ENCODE measurements around the gene DNAH11.
"Not testable (repeated sequence)": the region's sequence is repeated elsewhere in the genome, so short reads cannot be mapped to it uniquely, and the experiment has no call there.

DNAH11 gene

GRCh38 chr7:21731977-21732376 lies 189.1 kb downstream of the DNAH11 start:
- no peak overlapping the region for H3K4me3 ChIP-seq (ENCODE audit: low read length)
- no peak overlapping the region for H3K27ac ChIP-seq (ENCODE audit: low read length)
- no peaks in the 10 kb centered on the region for H3K36me3 ChIP-seq (ENCODE audit: insufficient read depth, low read depth, low read length)

GRCh38 chr7:21732956-21733355 lies 190.1 kb downstream of the DNAH11 start:
- not testable (repeated sequence) for H3K4me3 ChIP-seq (ENCODE audit: low read length); H3K27me3 ChIP-seq (ENCODE audit: insufficient read depth, low read length); H3K4me1 ChIP-seq (ENCODE audit: insufficient read depth, low read length); H3K9ac ChIP-seq (ENCODE audit: low read depth, low read length); H3K9me3 ChIP-seq (ENCODE audit: insufficient read depth, low read depth, low read length); H3K36me3 ChIP-seq (ENCODE audit: insufficient read depth, low read depth, low read length); H3K27ac ChIP-seq (ENCODE audit: low read length)

More at GRCh38 chr7:21731977-21732376, 189.1 kb downstream of the DNAH11 start:
- Histone ChIP-seq H3K9ac (ENCODE audit: low read depth, low read length) (no peak overlapping the region), H3K27me3 (ENCODE audit: insufficient read depth, low read length) (no peaks in the 10 kb centered on the region), H3K4me1 (ENCODE audit: insufficient read depth, low read length) (no peaks in the 10 kb centered on the region), H3K9me3 (ENCODE audit: insufficient read depth, low read depth, low read length) (no peaks in the 10 kb centered on the region)

GRCh38 chr7:21733837-21734236 lies 191.0 kb downstream of the DNAH11 start:
- Histone ChIP-seq H3K4me1 (ENCODE audit: insufficient read depth, low read length) (no peaks in the 10 kb centered on the region), H3K9ac (ENCODE audit: low read depth, low read length) (no peak overlapping the region), H3K4me3 (ENCODE audit: low read length) (no peak overlapping the region), H3K36me3 (ENCODE audit: insufficient read depth, low read depth, low read length) (no peaks in the 10 kb centered on the region), H3K9me3 (ENCODE audit: insufficient read depth, low read depth, low read length) (no peaks in the 10 kb centered on the region), H3K27me3 (ENCODE audit: insufficient read depth, low read length) (no peaks in the 10 kb centered on the region), H3K27ac (ENCODE audit: low read length) (no peak overlapping the region)

GRCh38 chr7:21743493-21743892 lies 200.7 kb downstream of the DNAH11 start:
- H3K4me1 ChIP-seq (ENCODE audit: insufficient read depth, low read length) = no peaks in the 10 kb centered on the region
- H3K27me3 ChIP-seq (ENCODE audit: insufficient read depth, low read length) = no peaks in the 10 kb centered on the region
- H3K4me3 ChIP-seq (ENCODE audit: low read length) = no peak overlapping the region
- no peak overlapping the region for H3K9ac ChIP-seq (ENCODE audit: low read depth, low read length)
- H3K9me3 ChIP-seq (ENCODE audit: insufficient read depth, low read depth, low read length) = no peaks in the 10 kb centered on the region
- H3K27ac ChIP-seq (ENCODE audit: low read length) = no peak overlapping the region
- no peaks in the 10 kb centered on the region for H3K36me3 ChIP-seq (ENCODE audit: insufficient read depth, low read depth, low read length)

GRCh38 chr7:21746949-21747348 lies 204.1 kb downstream of the DNAH11 start:
- Histone ChIP-seq H3K27ac (ENCODE audit: low read length) (no peak overlapping the region), H3K27me3 (ENCODE audit: insufficient read depth, low read length) (no peaks in the 10 kb centered on the region), H3K9ac (ENCODE audit: low read depth, low read length) (no peak overlapping the region), H3K4me1 (ENCODE audit: insufficient read depth, low read length) (no peaks in the 10 kb centered on the region; the same call in 1 of the 2 replicates), H3K36me3 (ENCODE audit: insufficient read depth, low read depth, low read length) (no peaks in the 10 kb centered on the region), H3K9me3 (ENCODE audit: insufficient read depth, low read depth, low read length) (no peaks in the 10 kb centered on the region), H3K4me3 (ENCODE audit: low read length) (no peak overlapping the region)

- no peaks in the 10 kb centered on the region; the same call in 1 of the 2 replicates for H3K4me1 ChIP-seq (ENCODE audit: insufficient read depth, low read length)
Measured at GRCh38 chr7:21747806-21748205, 205.0 kb downstream of the DNAH11 start.

GRCh38 chr7:21749378-21749777 lies 206.5 kb downstream of the DNAH11 start:
- no peak overlapping the region for H3K9ac ChIP-seq (ENCODE audit: low read depth, low read length)
- no peaks in the 10 kb centered on the region; the same call in 1 of the 2 replicates for H3K4me1 ChIP-seq (ENCODE audit: insufficient read depth, low read length)
- H3K36me3 ChIP-seq (ENCODE audit: insufficient read depth, low read depth, low read length) = no peaks in the 10 kb centered on the region
- H3K4me3 ChIP-seq (ENCODE audit: low read length) = no peak overlapping the region
- no peak overlapping the region for H3K27ac ChIP-seq (ENCODE audit: low read length)
- no peaks in the 10 kb centered on the region for H3K27me3 ChIP-seq (ENCODE audit: insufficient read depth, low read length)
- H3K9me3 ChIP-seq (ENCODE audit: insufficient read depth, low read depth, low read length) = no peaks in the 10 kb centered on the region

More at GRCh38 chr7:21747806-21748205, 205.0 kb downstream of the DNAH11 start:
- Histone ChIP-seq H3K4me3 (ENCODE audit: low read length) (no peak overlapping the region), H3K36me3 (ENCODE audit: insufficient read depth, low read depth, low read length) (no peaks in the 10 kb centered on the region), H3K27ac (ENCODE audit: low read length) (no peak overlapping the region), H3K27me3 (ENCODE audit: insufficient read depth, low read length) (no peaks in the 10 kb centered on the region), H3K9ac (ENCODE audit: low read depth, low read length) (no peak overlapping the region), H3K9me3 (ENCODE audit: insufficient read depth, low read depth, low read length) (no peaks in the 10 kb centered on the region)

- H3K4me3 ChIP-seq (ENCODE audit: low read length) = no peak overlapping the region
Measured at GRCh38 chr7:21753071-21753470, 210.2 kb downstream of the DNAH11 start.

GRCh38 chr7:21754963-21755362 lies 212.1 kb downstream of the DNAH11 start:
- Histone ChIP-seq H3K4me1 (ENCODE audit: insufficient read depth, low read length) (peaks cover 22% of the 10 kb centered on the region), H3K36me3 (ENCODE audit: insufficient read depth, low read depth, low read length) (no peaks in the 10 kb centered on the region), H3K27ac (ENCODE audit: low read length) (no peak overlapping the region), H3K27me3 (ENCODE audit: insufficient read depth, low read length) (no peaks in the 10 kb centered on the region), H3K9me3 (ENCODE audit: insufficient read depth, low read depth, low read length) (no peaks in the 10 kb centered on the region), H3K4me3 (ENCODE audit: low read length) (no peak overlapping the region), H3K9ac (ENCODE audit: low read depth, low read length) (no peak overlapping the region)

More at GRCh38 chr7:21753071-21753470, 210.2 kb downstream of the DNAH11 start:
- Histone ChIP-seq H3K9me3 (ENCODE audit: insufficient read depth, low read depth, low read length) (no peaks in the 10 kb centered on the region), H3K27me3 (ENCODE audit: insufficient read depth, low read length) (no peaks in the 10 kb centered on the region), H3K4me1 (ENCODE audit: insufficient read depth, low read length) (peaks cover 22% of the 10 kb centered on the region), H3K36me3 (ENCODE audit: insufficient read depth, low read depth, low read length) (no peaks in the 10 kb centered on the region), H3K27ac (ENCODE audit: low read length) (no peak overlapping the region), H3K9ac (ENCODE audit: low read depth, low read length) (no peak overlapping the region)

- Histone ChIP-seq H3K4me3 (ENCODE audit: low read length) (no peak overlapping the region), H3K27me3 (ENCODE audit: insufficient read depth, low read length) (no peaks in the 10 kb centered on the region), H3K36me3 (ENCODE audit: insufficient read depth, low read depth, low read length) (no peaks in the 10 kb centered on the region), H3K9ac (ENCODE audit: low read depth, low read length) (no peak overlapping the region), H3K9me3 (ENCODE audit: insufficient read depth, low read depth, low read length) (no peaks in the 10 kb centered on the region), H3K4me1 (ENCODE audit: insufficient read depth, low read length) (peaks cover 22% of the 10 kb centered on the region), H3K27ac (ENCODE audit: low read length) (no peak overlapping the region)
Measured at GRCh38 chr7:21757537-21758282, 214.9 kb downstream of the DNAH11 start.

- H3K9ac ChIP-seq (ENCODE audit: low read depth, low read length) = no peak overlapping the region
- H3K27me3 ChIP-seq (ENCODE audit: insufficient read depth, low read length) = no peaks in the 10 kb centered on the region
- no peak overlapping the region for H3K27ac ChIP-seq (ENCODE audit: low read length)
- H3K4me3 ChIP-seq (ENCODE audit: low read length) = no peak overlapping the region
- no peaks in the 10 kb centered on the region for H3K9me3 ChIP-seq (ENCODE audit: insufficient read depth, low read depth, low read length)
- peaks cover 22% of the 10 kb centered on the region for H3K4me1 ChIP-seq (ENCODE audit: insufficient read depth, low read length)
- no peaks in the 10 kb centered on the region for H3K36me3 ChIP-seq (ENCODE audit: insufficient read depth, low read depth, low read length)
Measured at GRCh38 chr7:21758286-21758685, 215.4 kb downstream of the DNAH11 start.

GRCh38 chr7:21762469-21762868 lies 219.6 kb downstream of the DNAH11 start:
- H3K27me3 ChIP-seq (ENCODE audit: insufficient read depth, low read length) = no peaks in the 10 kb centered on the region
- H3K9ac ChIP-seq (ENCODE audit: low read depth, low read length) = no peak overlapping the region
- no peak overlapping the region for H3K4me3 ChIP-seq (ENCODE audit: low read length)
- H3K9me3 ChIP-seq (ENCODE audit: insufficient read depth, low read depth, low read length) = no peaks in the 10 kb centered on the region
- H3K27ac ChIP-seq (ENCODE audit: low read length) = no peak overlapping the region
- H3K36me3 ChIP-seq (ENCODE audit: insufficient read depth, low read depth, low read length) = no peaks in the 10 kb centered on the region
- peaks cover 7% of the 10 kb centered on the region; the same call in 1 of the 2 replicates for H3K4me1 ChIP-seq (ENCODE audit: insufficient read depth, low read length)
